OCI-LY1 (cell line): ENCODE results near the gene PLA2G6.

ENCODE experiments used
- H2AFZ ChIP-seq: fragments of 200-600 bp; sonication (generic), shearing (Covaris generic); 2 replicates; pipeline ENCODE4 v1.6.0; 2014; ENCODE audit warnings: antibody characterized with exemption, mild to moderate bottlenecking, low read length
- H3F3A ChIP-seq: fragments of 200-600 bp; sonication (generic), shearing (Covaris generic); 2 replicates; pipeline ENCODE4 v1.6.0; 2014; ENCODE audit warnings: mild to moderate bottlenecking, antibody characterized with exemption, low read length, moderate library complexity; ENCODE audit not compliant: insufficient read depth
- H3K27ac ChIP-seq: fragments of 200-600 bp; sonication (generic); 2 replicates; pipeline ENCODE4 v1.5.1; 2014; ENCODE audit warnings: low read length, mixed run types, mild to moderate bottlenecking, low read depth; ENCODE audit not compliant: poor library complexity, severe bottlenecking
- H3K27me3 ChIP-seq: fragments of 200-600 bp; sonication (generic); 2 replicates; pipeline ENCODE4 v1.6.0; 2014; ENCODE audit warnings: antibody characterized with exemption, mild to moderate bottlenecking, low read length, moderate library complexity; ENCODE audit not compliant: insufficient read depth
- H3K36me3 ChIP-seq: fragments of 200-600 bp; sonication (generic); 2 replicates; pipeline ENCODE4 v1.6.1; 2014; ENCODE audit warnings: mild to moderate bottlenecking, antibody characterized with exemption, low read length, moderate library complexity, mixed read lengths; ENCODE audit not compliant: insufficient read depth
- H3K4me1 ChIP-seq: fragments of 200-600 bp; sonication (generic); 2 replicates; pipeline ENCODE4 v1.5.1; 2014; ENCODE audit warnings: mild to moderate bottlenecking, low read length, moderate library complexity; ENCODE audit not compliant: insufficient read depth, severe bottlenecking
- H3K4me2 ChIP-seq: fragments of 200-600 bp; sonication (generic), shearing (Covaris generic); 2 replicates; pipeline ENCODE4 v1.6.1; 2014; ENCODE audit warnings: low read length
- H3K4me3 ChIP-seq: fragments of 200-600 bp; sonication (generic); 2 replicates; pipeline ENCODE4 v1.5.1; 2014; ENCODE audit warnings: low read length, low read depth, mild to moderate bottlenecking, mixed read lengths; ENCODE audit not compliant: poor library complexity, severe bottlenecking
- H3K79me2 ChIP-seq: fragments of 200-600 bp; shearing (Covaris generic); 2 replicates; pipeline ENCODE4 v1.6.1; 2016; ENCODE audit warnings: mixed run types, low read length, mixed read lengths; ENCODE audit not compliant: insufficient read depth
- H3K9ac ChIP-seq: fragments of 200-600 bp; sonication (generic), shearing (Covaris generic); 2 replicates; pipeline ENCODE4 v1.6.1; 2014; ENCODE audit warnings: mild to moderate bottlenecking, low read length, mixed read lengths
- H3K9me2 ChIP-seq: fragments of 200-600 bp; sonication (generic), shearing (Covaris generic); 2 replicates; pipeline ENCODE4 v1.6.1; 2014; ENCODE audit warnings: low read depth, mild to moderate bottlenecking, low read length, mixed read lengths
- H3K9me3 ChIP-seq: fragments of 200-600 bp; shearing (Covaris generic); 2 replicates; pipeline ENCODE4 v1.6.1; 2014; ENCODE audit warnings: low read length, mixed read lengths
- H4K20me1 ChIP-seq: fragments of 200-600 bp; sonication (generic), shearing (Covaris generic); 2 replicates; pipeline ENCODE4 v1.6.0; 2016; ENCODE audit warnings: mild to moderate bottlenecking, low read length; ENCODE audit not compliant: insufficient read depth
- EZH2 ChIP-seq: fragments of 200-600 bp; sonication (generic), shearing (Covaris generic); IDR thresholded peaks from 2 replicates; pipeline ENCODE4 v1.8.0; 2017; ENCODE audit warnings: borderline replicate concordance, mixed run types, mild to moderate bottlenecking, antibody characterized with exemption, low read length, moderate library complexity, mixed read lengths
- TF ChIP-seq, protein P1 (sequence below): fragments of 200-600 bp; sonication (generic), shearing (Covaris generic); IDR thresholded peaks from 2 replicates; pipeline ENCODE4 v1.5.1; 2017; ENCODE audit warnings: mild to moderate bottlenecking, antibody characterized with exemption, low read length, moderate library complexity, mixed read lengths

Gene PLA2G6

DNA sequence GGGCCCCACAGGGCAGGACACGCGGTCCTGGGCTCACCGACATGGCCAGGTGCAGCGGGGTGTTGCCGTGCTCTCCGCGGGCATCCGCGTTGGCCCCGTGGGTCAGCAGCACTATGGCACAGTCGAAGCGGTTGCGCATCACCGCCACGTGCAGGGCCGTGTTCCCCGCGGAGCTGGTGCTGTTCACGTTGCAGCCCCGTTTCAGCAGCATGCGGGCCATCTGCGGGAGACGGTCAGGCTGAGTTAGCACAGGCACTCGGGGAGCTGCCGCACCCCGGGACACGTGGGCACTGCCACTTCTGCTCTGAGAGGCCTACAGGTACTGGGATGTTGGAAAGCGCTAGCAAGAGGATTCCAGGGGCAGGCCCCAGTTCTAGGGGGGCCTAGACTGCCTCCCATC, 48.8 kb downstream of the PLA2G6 start:
- H3K4me2 ChIP-seq = no peak overlapping the region
- no peak overlapping the region for H3K9ac ChIP-seq
- H3K4me3 ChIP-seq = no peak overlapping the region
- no peaks in the 10 kb centered on the region for H3F3A ChIP-seq
- 0 out of 2 replicates have a peak, but pooled peaks cover 5% of the 10 kb centered on the region for H3K36me3 ChIP-seq
- H3K27ac ChIP-seq = no peak overlapping the region
- H3K9me3 ChIP-seq = no peaks in the 10 kb centered on the region
- H2AFZ ChIP-seq = no peak overlapping the region
- H3K4me1 ChIP-seq = no peaks in the 10 kb centered on the region
- no peaks in the 10 kb centered on the region for H3K79me2 ChIP-seq
- TF ChIP-seq, protein P1, sequence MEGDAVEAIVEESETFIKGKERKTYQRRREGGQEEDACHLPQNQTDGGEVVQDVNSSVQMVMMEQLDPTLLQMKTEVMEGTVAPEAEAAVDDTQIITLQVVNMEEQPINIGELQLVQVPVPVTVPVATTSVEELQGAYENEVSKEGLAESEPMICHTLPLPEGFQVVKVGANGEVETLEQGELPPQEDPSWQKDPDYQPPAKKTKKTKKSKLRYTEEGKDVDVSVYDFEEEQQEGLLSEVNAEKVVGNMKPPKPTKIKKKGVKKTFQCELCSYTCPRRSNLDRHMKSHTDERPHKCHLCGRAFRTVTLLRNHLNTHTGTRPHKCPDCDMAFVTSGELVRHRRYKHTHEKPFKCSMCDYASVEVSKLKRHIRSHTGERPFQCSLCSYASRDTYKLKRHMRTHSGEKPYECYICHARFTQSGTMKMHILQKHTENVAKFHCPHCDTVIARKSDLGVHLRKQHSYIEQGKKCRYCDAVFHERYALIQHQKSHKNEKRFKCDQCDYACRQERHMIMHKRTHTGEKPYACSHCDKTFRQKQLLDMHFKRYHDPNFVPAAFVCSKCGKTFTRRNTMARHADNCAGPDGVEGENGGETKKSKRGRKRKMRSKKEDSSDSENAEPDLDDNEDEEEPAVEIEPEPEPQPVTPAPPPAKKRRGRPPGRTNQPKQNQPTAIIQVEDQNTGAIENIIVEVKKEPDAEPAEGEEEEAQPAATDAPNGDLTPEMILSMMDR = no peak
- TF ChIP-seq EZH2 = no peak
- no peaks in the 10 kb centered on the region for H4K20me1 ChIP-seq
- no peaks in the 10 kb centered on the region for H3K9me2 ChIP-seq
- no peaks in the 10 kb centered on the region for H3K27me3 ChIP-seq

DNA sequence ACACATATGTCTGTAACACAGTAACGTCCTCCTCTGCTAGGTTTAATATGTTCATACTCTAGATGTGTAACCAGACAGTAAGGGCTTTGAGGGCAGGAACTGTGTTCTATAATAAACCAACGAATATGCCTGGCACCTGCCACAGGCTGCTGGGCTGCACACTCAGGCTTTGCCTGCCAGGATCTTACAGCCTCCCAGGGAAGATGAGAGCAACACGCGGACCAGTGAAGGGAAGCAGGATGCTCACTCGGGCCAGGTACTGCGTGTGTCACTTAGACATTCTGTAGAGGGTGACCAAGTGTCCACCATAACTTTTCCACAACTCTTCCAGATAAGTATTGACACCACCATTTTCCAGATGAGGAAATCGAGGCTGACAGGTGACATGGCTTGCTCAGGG, 49.5 kb downstream of the PLA2G6 start:
- no peaks in the 10 kb centered on the region for H3K79me2 ChIP-seq
- H3K9me3 ChIP-seq = no peaks in the 10 kb centered on the region
- no peak overlapping the region for H2AFZ ChIP-seq
- no peaks in the 10 kb centered on the region for H3K9me2 ChIP-seq
- no peak for TF ChIP-seq EZH2
- TF ChIP-seq, protein P1 = no peak
- H3K27ac ChIP-seq = no peak overlapping the region
- no peaks in the 10 kb centered on the region for H3K4me1 ChIP-seq
- no peak overlapping the region for H3K4me2 ChIP-seq
- H4K20me1 ChIP-seq = no peaks in the 10 kb centered on the region
- H3K27me3 ChIP-seq = no peaks in the 10 kb centered on the region
- H3F3A ChIP-seq = no peaks in the 10 kb centered on the region
- H3K4me3 ChIP-seq = no peak overlapping the region
- 0 out of 2 replicates have a peak, but pooled peaks cover 5% of the 10 kb centered on the region for H3K36me3 ChIP-seq
- no peak overlapping the region for H3K9ac ChIP-seq

DNA sequence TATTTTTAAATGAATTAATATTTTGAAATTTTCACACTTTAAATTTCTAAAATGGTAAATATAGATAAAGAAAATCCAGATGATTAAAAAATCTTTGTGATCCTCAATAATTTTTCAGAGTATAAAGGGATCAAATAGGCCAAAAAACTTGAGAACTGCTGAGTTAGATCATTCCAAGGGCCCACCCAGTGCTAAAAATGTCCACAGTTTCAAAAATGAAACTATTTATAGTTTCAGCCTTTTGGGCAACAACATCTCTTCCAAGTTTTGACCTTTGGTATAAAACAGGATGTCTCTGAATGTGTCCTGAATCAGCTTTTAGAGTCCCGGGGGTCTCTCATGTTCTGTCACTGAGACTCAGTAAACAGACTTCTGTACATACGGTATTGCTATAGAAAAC, 50.2 kb downstream of the PLA2G6 start:
- Histone ChIP-seq H3F3A (no peaks in the 10 kb centered on the region), H2AFZ (no peak overlapping the region), H3K27me3 (no peaks in the 10 kb centered on the region), H3K4me1 (no peaks in the 10 kb centered on the region), H3K27ac (no peak overlapping the region), H3K79me2 (no peaks in the 10 kb centered on the region), H3K9me2 (no peaks in the 10 kb centered on the region), H3K9me3 (no peaks in the 10 kb centered on the region), H3K4me3 (no peak overlapping the region), H3K36me3 (0 out of 2 replicates have a peak, but pooled peaks cover 5% of the 10 kb centered on the region), H3K4me2 (no peak overlapping the region), H4K20me1 (no peaks in the 10 kb centered on the region), H3K9ac (no peak overlapping the region)
- TF ChIP-seq, protein P1 = no peak
- no peak for TF ChIP-seq EZH2
